Bronchial epithelial cell (primary cell): Measurements from ENCODE around the gene KIAA1210. TPM values are rescaled to one million over a fixed set of nuclear protein-coding genes. Genes with fewer than 3 reads are reported as not detected.
A peak's percentile ranks its signal among the peaks of the same experiment; 100 is the strongest.

Source experiments
- DNase-seq: peaks from one replicate; pipeline ENCODE4 v3.0.0-alpha.2; 2010; ENCODE audit warnings: low read depth
- FAIRE-seq: peaks from 2 replicates; lab custom pipeline; 2011; peaks lifted over from hg19 to GRCh38; lab: Jason Lieb, UNC
- H3K27me3 ChIP-seq: 2 replicates; pipeline ENCODE4 v1.5.1; 2011; ENCODE audit warnings: low read length; ENCODE audit not compliant: control insufficient read depth, insufficient read depth
- H3K36me3 ChIP-seq: 2 replicates; pipeline ENCODE4 v1.5.1; 2011; ENCODE audit warnings: low read length; ENCODE audit not compliant: control insufficient read depth, insufficient read depth
- H3K4me3 ChIP-seq: 2 replicates; pipeline ENCODE4 v1.5.1; 2011; ENCODE audit warnings: mild to moderate bottlenecking, low read depth, low read length, control low read depth
- CTCF ChIP-seq: IDR thresholded peaks from 2 replicates; pipeline ENCODE4 v1.5.1; 2011; ENCODE audit warnings: mild to moderate bottlenecking, moderate library complexity, low read length, control low read depth, inconsistent platforms; ENCODE audit not compliant: insufficient read depth, severe bottlenecking
- total RNA-seq: library from RNA; depleted of rRNA; stranded (reverse); fragments of >200 nt; gene quantifications from 2 replicates; pipeline ENCODE4 v1.2.1, GENCODE V29; 2014

Gene KIAA1210
- total RNA-seq, 1 donor from 2014 or later, result not detected

GRCh38 chrX:119155416-119156035, 27.9 kb upstream of the KIAA1210 start:
- no peak for TF ChIP-seq CTCF
- Histone ChIP-seq H3K27me3 (no peaks in the 10 kb centered on the region), H3K4me3 (no peak overlapping the region), H3K36me3 (no peaks in the 10 kb centered on the region)
- DNase-seq (peak; percentile 67), FAIRE-seq (no peak)

- FAIRE-seq, result no peak
- no peak for DNase-seq
- TF ChIP-seq CTCF, result no peak
- H3K27me3 ChIP-seq, result no peaks in the 10 kb centered on the region
- no peaks in the 10 kb centered on the region for H3K36me3 ChIP-seq
- H3K4me3 ChIP-seq, result no peak overlapping the region
Observed at GRCh38 chrX:119151051-119151380, 23.4 kb upstream of the KIAA1210 start.

GRCh38 chrX:119150163-119151050, 22.8 kb upstream of the KIAA1210 start:
- FAIRE-seq, result no peak
- no peaks in the 10 kb centered on the region for H3K36me3 ChIP-seq
- DNase-seq, result no peak
- no peak overlapping the region for H3K4me3 ChIP-seq
- TF ChIP-seq CTCF, result no peak
- H3K27me3 ChIP-seq, result no peaks in the 10 kb centered on the region

- no peak for TF ChIP-seq CTCF
- DNase-seq (no peak), FAIRE-seq (no peak)
- H3K36me3 ChIP-seq, result no peaks in the 10 kb centered on the region
- no peaks in the 10 kb centered on the region for H3K27me3 ChIP-seq
- H3K4me3 ChIP-seq, result no peak overlapping the region
Observed at GRCh38 chrX:119147486-119147885, 19.9 kb upstream of the KIAA1210 start.

- H3K36me3 ChIP-seq, result no peaks in the 10 kb centered on the region
- DNase-seq (peak; percentile 10), FAIRE-seq (no peak)
- H3K27me3 ChIP-seq, result no peaks in the 10 kb centered on the region
- H3K4me3 ChIP-seq, result no peak overlapping the region
- peak; percentile 53 for TF ChIP-seq CTCF
Observed at GRCh38 chrX:119145241-119145653, 17.6 kb upstream of the KIAA1210 start.
